Stimulated activated naive B cell treated with anti-CD40 and anti-IgM and Interleukin-4, amounts not matched to agents 10 μg/mL and 1 μg/mL and 100 μg/mL, for 72 hours (primary cell): ENCODE measurements around the gene FAM98C.
"Not testable (repeated sequence)": the region's sequence is repeated elsewhere in the genome, so short reads cannot be mapped to it uniquely, and the experiment has no call there.

Source experiments
- ATAC-seq, 2 donors: fragments of 150-1000 bp; cut with Tn5 transposase; replicated peaks; 2 replicates each; pipeline ENCODE4 v1.10.0; 2021; ENCODE audit warnings: moderate library complexity in 1 of 2
- DNase-seq: peaks from one replicate; pipeline ENCODE4 v3.0.0; 2021
- H3K27ac Mint-ChIP-seq: one replicate; pipeline ENCODE4 v1.8.0; 2022; ENCODE audit warnings: mild to moderate bottlenecking, mixed read lengths
- H3K27me3 Mint-ChIP-seq, 2 donors: one replicate each; pipeline ENCODE4 v1.8.0; 2022; ENCODE audit warnings: mixed read lengths in 2 of 2
- H3K36me3 Mint-ChIP-seq, 2 donors: one replicate each; pipeline ENCODE4 v1.8.0; 2022; ENCODE audit warnings: mixed read lengths in 2 of 2, mild to moderate bottlenecking in 1 of 2
- H3K4me1 Mint-ChIP-seq, 2 donors: one replicate each; pipeline ENCODE4 v1.8.0; 2022; ENCODE audit warnings: mixed read lengths in 2 of 2, mild to moderate bottlenecking in 1 of 2
- H3K4me3 Mint-ChIP-seq, 2 donors: one replicate each; pipeline ENCODE4 v1.8.0; 2022; ENCODE audit warnings: mild to moderate bottlenecking in 2 of 2, mixed read lengths in 2 of 2, moderate library complexity in 1 of 2
- H3K9me3 Mint-ChIP-seq, 2 donors: one replicate each; pipeline ENCODE4 v1.8.0; 2022; ENCODE audit warnings: mixed read lengths in 2 of 2, mild to moderate bottlenecking in 1 of 2

The FAM98C gene

GRCh38 chr19:38399081-38399480 lies 3.8 kb upstream of the FAM98C start:
- H3K9me3 Mint-ChIP-seq = no peaks in the 10 kb centered on the region
- no peak for ATAC-seq
- no peak for DNase-seq
- no peak overlapping the region for H3K4me3 Mint-ChIP-seq
- no peaks in the 10 kb centered on the region for H3K36me3 Mint-ChIP-seq
- peaks cover 6 to 26% of the 10 kb centered on the region in 2 donors for H3K4me1 Mint-ChIP-seq
- H3K27me3 Mint-ChIP-seq = peaks cover 33 to 61% of the 10 kb centered on the region in 2 donors
- no peak overlapping the region for H3K27ac Mint-ChIP-seq

GRCh38 chr19:38399537-38399936 lies 3.4 kb upstream of the FAM98C start:
- Mint-ChIP-seq H3K36me3 (no peaks in the 10 kb centered on the region), H3K4me1 (peaks cover 7 to 27% of the 10 kb centered on the region in 2 donors), H3K27me3 (peaks cover 32 to 57% of the 10 kb centered on the region in 2 donors), H3K27ac (no peak overlapping the region), H3K9me3 (no peaks in the 10 kb centered on the region), H3K4me3 (no peak overlapping the region)
- ATAC-seq = no peak
- DNase-seq = no peak

GRCh38 chr19:38400361-38400760 lies 2.5 kb upstream of the FAM98C start:
- H3K27ac Mint-ChIP-seq = no peak overlapping the region
- peaks cover 27 to 50% of the 10 kb centered on the region in 2 donors for H3K27me3 Mint-ChIP-seq
- H3K36me3 Mint-ChIP-seq = peaks cover 3 to 5% of the 10 kb centered on the region in 2 donors
- ATAC-seq (no peak), DNase-seq (no peak)
- no peak overlapping the region for H3K4me3 Mint-ChIP-seq
- H3K4me1 Mint-ChIP-seq = peaks cover 7 to 29% of the 10 kb centered on the region in 2 donors
- H3K9me3 Mint-ChIP-seq = no peaks in the 10 kb centered on the region

- Mint-ChIP-seq H3K9me3 (no peaks in the 10 kb centered on the region), H3K4me1 (peaks cover 7 to 31% of the 10 kb centered on the region in 2 donors), H3K27ac (no peak overlapping the region), H3K36me3 (peaks cover 4 to 6% of the 10 kb centered on the region in 2 donors), H3K27me3 (peaks cover 27 to 49% of the 10 kb centered on the region in 2 donors), H3K4me3 (no peak overlapping the region)
- ATAC-seq = no peak
- no peak for DNase-seq
Observed at GRCh38 chr19:38401148-38401547, 1.7 kb upstream of the FAM98C start.

- DNase-seq = no peak
- Mint-ChIP-seq H3K27me3 (peaks cover 13 to 35% of the 10 kb centered on the region in 2 donors), H3K4me3 (peak overlapping the region; percentile 93 to 96), H3K27ac (peak overlapping the region; percentile 96), H3K9me3 (no peaks in the 10 kb centered on the region), H3K36me3 (peaks cover 6 to 10% of the 10 kb centered on the region in 2 donors), H3K4me1 (peaks cover 7 to 22% of the 10 kb centered on the region in 2 donors)
- no peak for ATAC-seq
Observed at GRCh38 chr19:38402623-38402966, 298 bp upstream of the FAM98C start.

GRCh38 chr19:38404858-38405257 lies 2.0 kb downstream of the FAM98C start:
- no peaks in the 10 kb centered on the region for H3K9me3 Mint-ChIP-seq
- peaks cover 7 to 22% of the 10 kb centered on the region in 2 donors for H3K4me1 Mint-ChIP-seq
- peak overlapping the region; percentile 48 to 93 for H3K4me3 Mint-ChIP-seq
- H3K36me3 Mint-ChIP-seq = peaks cover 13 to 19% of the 10 kb centered on the region in 2 donors
- H3K27me3 Mint-ChIP-seq = peaks cover 5 to 12% of the 10 kb centered on the region in 2 donors
- ATAC-seq (no peak), DNase-seq (no peak)
- no peak overlapping the region for H3K27ac Mint-ChIP-seq

GRCh38 chr19:38405276-38405675 lies 2.4 kb downstream of the FAM98C start:
- no peak overlapping the region for H3K27ac Mint-ChIP-seq
- H3K9me3 Mint-ChIP-seq = no peaks in the 10 kb centered on the region
- DNase-seq (no peak), ATAC-seq (no peak)
- peaks cover 13 to 19% of the 10 kb centered on the region in 2 donors for H3K36me3 Mint-ChIP-seq
- H3K4me1 Mint-ChIP-seq = peaks cover 7 to 22% of the 10 kb centered on the region in 2 donors
- no peak overlapping the region for H3K4me3 Mint-ChIP-seq
- peaks cover 2 to 8% of the 10 kb centered on the region in 2 donors for H3K27me3 Mint-ChIP-seq

GRCh38 chr19:38409631-38410133 lies 6.8 kb downstream of the FAM98C start:
- H3K27ac Mint-ChIP-seq = no peak overlapping the region
- ATAC-seq (no peak), DNase-seq (no peak)
- H3K4me3 Mint-ChIP-seq = no peak overlapping the region
- H3K27me3 Mint-ChIP-seq = no peaks in the 10 kb centered on the region
- H3K36me3 Mint-ChIP-seq = peaks cover 13 to 19% of the 10 kb centered on the region in 2 donors
- no peaks in the 10 kb centered on the region for H3K9me3 Mint-ChIP-seq
- H3K4me1 Mint-ChIP-seq = peaks cover 0 to 9% of the 10 kb centered on the region in 2 donors

GRCh38 chr19:38410407-38410806 lies 7.5 kb downstream of the FAM98C start:
- ATAC-seq, H3K27ac Mint-ChIP-seq: not testable (repeated sequence)

GRCh38 chr19:38411041-38411712 lies 8.3 kb downstream of the FAM98C start:
- Mint-ChIP-seq H3K27me3 (no peaks in the 10 kb centered on the region), H3K27ac (no peak overlapping the region), H3K36me3 (peaks cover 7 to 14% of the 10 kb centered on the region in 2 donors), H3K4me3 (no peak overlapping the region), H3K4me1 (no peaks in the 10 kb centered on the region), H3K9me3 (no peaks in the 10 kb centered on the region)
- DNase-seq = no peak
- no peak for ATAC-seq

More at GRCh38 chr19:38410407-38410806, 7.5 kb downstream of the FAM98C start:
- not testable (repeated sequence) for H3K4me1 Mint-ChIP-seq, H3K27me3 Mint-ChIP-seq, DNase-seq, H3K4me3 Mint-ChIP-seq, H3K9me3 Mint-ChIP-seq
- H3K36me3 Mint-ChIP-seq = peaks cover 8 to 16% of the 10 kb centered on the region in 2 donors

- not testable (repeated sequence) for DNase-seq, H3K27me3 Mint-ChIP-seq, H3K4me3 Mint-ChIP-seq, H3K4me1 Mint-ChIP-seq, ATAC-seq, H3K27ac Mint-ChIP-seq, H3K9me3 Mint-ChIP-seq
- peaks cover 7 to 13% of the 10 kb centered on the region in 2 donors for H3K36me3 Mint-ChIP-seq
Observed at GRCh38 chr19:38411898-38412297, 9.0 kb downstream of the FAM98C start.

- no peak overlapping the region for H3K4me3 Mint-ChIP-seq
- H3K4me1 Mint-ChIP-seq = peaks cover 6 to 11% of the 10 kb centered on the region in 2 donors
- no peak for DNase-seq
- no peaks in the 10 kb centered on the region for H3K9me3 Mint-ChIP-seq
- H3K27me3 Mint-ChIP-seq = no peaks in the 10 kb centered on the region
- no peak overlapping the region for H3K27ac Mint-ChIP-seq
- H3K36me3 Mint-ChIP-seq = peaks cover 7 to 8% of the 10 kb centered on the region in 2 donors
- ATAC-seq = no peak
Observed at GRCh38 chr19:38412491-38412890, 9.6 kb downstream of the FAM98C start.

- ATAC-seq (no peak), DNase-seq (no peak)
- Mint-ChIP-seq H3K4me3 (no peak overlapping the region), H3K27me3 (no peaks in the 10 kb centered on the region), H3K4me1 (peaks cover 11 to 16% of the 10 kb centered on the region in 2 donors), H3K9me3 (no peaks in the 10 kb centered on the region), H3K36me3 (peaks cover 5 to 6% of the 10 kb centered on the region in 2 donors), H3K27ac (no peak overlapping the region)
Observed at GRCh38 chr19:38412961-38413360, 10.1 kb downstream of the FAM98C start.

GRCh38 chr19:38413416-38413815 lies 10.5 kb downstream of the FAM98C start:
- ATAC-seq (no peak), DNase-seq (no peak)
- peaks cover 4% of the 10 kb centered on the region in 2 donors for H3K36me3 Mint-ChIP-seq
- H3K4me3 Mint-ChIP-seq = no peak overlapping the region
- no peaks in the 10 kb centered on the region for H3K9me3 Mint-ChIP-seq
- no peak overlapping the region for H3K27ac Mint-ChIP-seq
- H3K4me1 Mint-ChIP-seq = peaks cover 13 to 20% of the 10 kb centered on the region in 2 donors
- H3K27me3 Mint-ChIP-seq = no peaks in the 10 kb centered on the region

- H3K9me3 Mint-ChIP-seq = no peaks in the 10 kb centered on the region
- ATAC-seq = no peak
- peaks cover 5 to 6% of the 10 kb centered on the region in 2 donors for H3K27me3 Mint-ChIP-seq
- peak overlapping the region; percentile 42 for H3K27ac Mint-ChIP-seq
- peak overlapping the region; percentile 83 to 88 for H3K4me3 Mint-ChIP-seq
- DNase-seq = no peak
- H3K36me3 Mint-ChIP-seq = no peaks in the 10 kb centered on the region
- H3K4me1 Mint-ChIP-seq = peaks cover 20 to 27% of the 10 kb centered on the region in 2 donors
Observed at GRCh38 chr19:38417146-38417543, 14.3 kb downstream of the FAM98C start.
